ENCODE results near the gene VPS41. TPM values are rescaled to one million over a fixed set of nuclear protein-coding genes. Genes with fewer than 3 reads are reported as not detected.

VPS41 gene
- polyA plus RNA-seq, 1 of the 3 experiments (the other 2 are of a cell fraction) = 20.4 TPM

GRCh38 chr7:38702002-38702535, 206.9 kb downstream of the VPS41 start:
- Histone ChIP-seq H3K4me3 (ENCODE audit: low read depth in 2 of 2, low read length in 1 of 2) (no peak overlapping the region), H3K27me3 (ENCODE audit: insufficient read depth) (peaks cover 6% of the 10 kb centered on the region; the same call in 1 of the 2 replicates), H3K9ac (no peak overlapping the region), H3K36me3 (replicated peaks in 1 of 2; ENCODE audit: control insufficient read depth in 1 of 2, insufficient read depth in 2 of 2, low read length in 1 of 2) (no peaks in the 10 kb centered on the region), H3K9me3 (no peaks in the 10 kb centered on the region), H4K20me1 (ENCODE audit: insufficient read depth) (no peaks in the 10 kb centered on the region), H3K4me1 (ENCODE audit: control insufficient read depth in 1 of 2, insufficient read depth in 2 of 2, low read depth in 1 of 2, low read length in 1 of 2) (no peaks in the 10 kb centered on the region), H2AFZ (ENCODE audit: low read depth) (no peak overlapping the region), H3K27ac (ENCODE audit: low read depth in 2 of 2, low read length in 1 of 2) (no peak overlapping the region), H3K9me2 (no peaks in the 10 kb centered on the region; the same call in 1 of the 2 replicates), H3F3A (replicated peaks; ENCODE audit: insufficient read depth) (no peaks in the 10 kb centered on the region), H3K79me2 (ENCODE audit: insufficient read depth) (no peaks in the 10 kb centered on the region), H3K4me2 (no peak overlapping the region)
- DNase-seq = no peak
- CTCF ChIA-PET = interaction anchor here (1.2 kb wide), 1 partner anchor 12 kb away, joined by 3 read pairs; no protein-coding TSS in a partner anchor
- TF ChIP-seq MEF2A (IDR thresholded peaks at IDR 0.05; ENCODE audit: borderline replicate concordance, low read depth) = no peak
- 55% methylated on average over 10 of the region's 10 CpGs for WGBS (ENCODE audit: low lambda C conversion rate)
- POLR2A ChIA-PET = no interaction called here

GRCh38 chr7:38700116-38700515, 208.9 kb downstream of the VPS41 start:
- no peak for DNase-seq
- no peaks in the 10 kb centered on the region for H3K4me1 ChIP-seq (ENCODE audit: control insufficient read depth in 1 of 2, insufficient read depth in 2 of 2, low read depth in 1 of 2, low read length in 1 of 2)
- H4K20me1 ChIP-seq (ENCODE audit: insufficient read depth) = no peaks in the 10 kb centered on the region
- H3F3A ChIP-seq (replicated peaks; ENCODE audit: insufficient read depth) = no peaks in the 10 kb centered on the region
- 40% methylated on average over 5 of the region's 5 CpGs for WGBS (ENCODE audit: low lambda C conversion rate)
- CTCF ChIA-PET = no interaction called here
- H3K79me2 ChIP-seq (ENCODE audit: insufficient read depth) = no peaks in the 10 kb centered on the region
- no peak overlapping the region for H3K9ac ChIP-seq
- no peaks in the 10 kb centered on the region for H3K9me2 ChIP-seq
- no peaks in the 10 kb centered on the region for H3K9me3 ChIP-seq
- H3K4me2 ChIP-seq = no peak overlapping the region
- H3K27me3 ChIP-seq (ENCODE audit: insufficient read depth) = peaks cover 6% of the 10 kb centered on the region; the same call in 1 of the 2 replicates
- no peak overlapping the region for H3K27ac ChIP-seq (ENCODE audit: low read depth in 2 of 2, low read length in 1 of 2)
- TF ChIP-seq, protein P1, sequence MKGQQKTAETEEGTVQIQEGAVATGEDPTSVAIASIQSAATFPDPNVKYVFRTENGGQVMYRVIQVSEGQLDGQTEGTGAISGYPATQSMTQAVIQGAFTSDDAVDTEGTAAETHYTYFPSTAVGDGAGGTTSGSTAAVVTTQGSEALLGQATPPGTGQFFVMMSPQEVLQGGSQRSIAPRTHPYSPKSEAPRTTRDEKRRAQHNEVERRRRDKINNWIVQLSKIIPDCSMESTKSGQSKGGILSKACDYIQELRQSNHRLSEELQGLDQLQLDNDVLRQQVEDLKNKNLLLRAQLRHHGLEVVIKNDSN (IDR thresholded peaks at IDR 0.05; ENCODE audit: borderline replicate concordance, low read depth) = no peak
- TF ChIP-seq GATA2 (CRISPR knock-in tag; IDR thresholded peaks at IDR 0.05) = no peak
- no peak for TF ChIP-seq FOXM1 (IDR thresholded peaks at IDR 0.05; ENCODE audit: low read depth)
- no peak for TF ChIP-seq MEF2A (IDR thresholded peaks at IDR 0.05; ENCODE audit: borderline replicate concordance, low read depth)
- no peak for TF ChIP-seq CTCF (IDR thresholded peaks at IDR 0.05)
- no peak for TF ChIP-seq SMC3 (IDR thresholded peaks at IDR 0.05; ENCODE audit: low read depth, low read length)
- no peak for TF ChIP-seq TAF1 (IDR thresholded peaks at IDR 0.05; ENCODE audit: borderline replicate concordance, low read depth, low read length)
- no peak for TF ChIP-seq ELF1 (IDR thresholded peaks at IDR 0.05)
- no peak for TF ChIP-seq RAD21 (IDR thresholded peaks at IDR 0.05; ENCODE audit: low read length)
- TF ChIP-seq MXI1 (IDR thresholded peaks at IDR 0.05; ENCODE audit: low read depth, low read length) = no peak
- TF ChIP-seq, protein P2, sequence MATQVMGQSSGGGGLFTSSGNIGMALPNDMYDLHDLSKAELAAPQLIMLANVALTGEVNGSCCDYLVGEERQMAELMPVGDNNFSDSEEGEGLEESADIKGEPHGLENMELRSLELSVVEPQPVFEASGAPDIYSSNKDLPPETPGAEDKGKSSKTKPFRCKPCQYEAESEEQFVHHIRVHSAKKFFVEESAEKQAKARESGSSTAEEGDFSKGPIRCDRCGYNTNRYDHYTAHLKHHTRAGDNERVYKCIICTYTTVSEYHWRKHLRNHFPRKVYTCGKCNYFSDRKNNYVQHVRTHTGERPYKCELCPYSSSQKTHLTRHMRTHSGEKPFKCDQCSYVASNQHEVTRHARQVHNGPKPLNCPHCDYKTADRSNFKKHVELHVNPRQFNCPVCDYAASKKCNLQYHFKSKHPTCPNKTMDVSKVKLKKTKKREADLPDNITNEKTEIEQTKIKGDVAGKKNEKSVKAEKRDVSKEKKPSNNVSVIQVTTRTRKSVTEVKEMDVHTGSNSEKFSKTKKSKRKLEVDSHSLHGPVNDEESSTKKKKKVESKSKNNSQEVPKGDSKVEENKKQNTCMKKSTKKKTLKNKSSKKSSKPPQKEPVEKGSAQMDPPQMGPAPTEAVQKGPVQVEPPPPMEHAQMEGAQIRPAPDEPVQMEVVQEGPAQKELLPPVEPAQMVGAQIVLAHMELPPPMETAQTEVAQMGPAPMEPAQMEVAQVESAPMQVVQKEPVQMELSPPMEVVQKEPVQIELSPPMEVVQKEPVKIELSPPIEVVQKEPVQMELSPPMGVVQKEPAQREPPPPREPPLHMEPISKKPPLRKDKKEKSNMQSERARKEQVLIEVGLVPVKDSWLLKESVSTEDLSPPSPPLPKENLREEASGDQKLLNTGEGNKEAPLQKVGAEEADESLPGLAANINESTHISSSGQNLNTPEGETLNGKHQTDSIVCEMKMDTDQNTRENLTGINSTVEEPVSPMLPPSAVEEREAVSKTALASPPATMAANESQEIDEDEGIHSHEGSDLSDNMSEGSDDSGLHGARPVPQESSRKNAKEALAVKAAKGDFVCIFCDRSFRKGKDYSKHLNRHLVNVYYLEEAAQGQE (IDR thresholded peaks at IDR 0.05; ENCODE audit: low read depth, low read length) = no peak
- no peak for TF ChIP-seq FOXJ3 (CRISPR knock-in tag; IDR thresholded peaks at IDR 0.05)
- no peak for TF ChIP-seq JUND (IDR thresholded peaks at IDR 0.05)
- no peak overlapping the region for H2AFZ ChIP-seq (ENCODE audit: low read depth)
- H3K36me3 ChIP-seq (replicated peaks in 1 of 2; ENCODE audit: control insufficient read depth in 1 of 2, insufficient read depth in 2 of 2, low read length in 1 of 2) = no peaks in the 10 kb centered on the region
- POLR2A ChIA-PET = no interaction called here
- no peak overlapping the region for H3K4me3 ChIP-seq (ENCODE audit: low read depth in 2 of 2, low read length in 1 of 2)
